Thyroid gland (tissue), 4 donors: Measurements from ENCODE around the gene PAAF1. TPM values are rescaled to one million over a fixed set of nuclear protein-coding genes. Genes with fewer than 3 reads are reported as not detected.

Experiments used
- DNase-seq, 2 donors: peaks; one replicate each; pipeline ENCODE4 v3.0.0-alpha.2; 2019
- H3K27ac ChIP-seq, 3 donors: fragments of 200-600 bp; sonication (generic); 1 replicate in 2 of 3; 2 replicates in 1 of 3; pipeline ENCODE4 v1.5.1; 2016 to 2019; ENCODE audit warnings: mild to moderate bottlenecking in 1 of 3, moderate library complexity in 1 of 3
- H3K27me3 ChIP-seq: fragments of 200-600 bp; sonication (generic); one replicate; pipeline ENCODE4 v1.5.1; 2019
- H3K36me3 ChIP-seq, 2 donors: fragments of 200-600 bp; sonication (generic); one replicate each; pipeline ENCODE4 v1.5.1; 2016 to 2019
- H3K4me1 ChIP-seq, 2 donors: fragments of 200-600 bp; sonication (generic); one replicate each; pipeline ENCODE4 v1.5.1; 2017 to 2019
- H3K4me3 ChIP-seq, 3 donors: fragments of 200-600 bp; sonication (generic); replicated peaks in 1 of 3; 1 replicate in 2 of 3; 2 replicates in 1 of 3; pipeline ENCODE4 v1.5.1; 2016; ENCODE audit warnings: mild to moderate bottlenecking in 1 of 3
- H3K9me3 ChIP-seq: fragments of 200-600 bp; sonication (generic); one replicate; pipeline ENCODE4 v1.5.1; 2017
- CTCF ChIP-seq, 6 experiments: fragments of 200-600 bp in 3 of 6; fragments of 450-650 bp in 3 of 6; sonication (generic) in 3 of 6; IDR thresholded peaks; one replicate each; pipeline ENCODE4 v1.5.1; 2016 to 2019; ENCODE audit warnings: antibody characterized with exemption in 6 of 6, mild to moderate bottlenecking in 2 of 6, inconsistent platforms in 1 of 6, moderate library complexity in 1 of 6
- POLR2A ChIP-seq, 2 donors: fragments of 450-650 bp; IDR thresholded peaks; one replicate each; pipeline ENCODE4 v1.6.1; 2017; ENCODE audit warnings: antibody characterized with exemption in 2 of 2, mild to moderate bottlenecking in 2 of 2, moderate library complexity in 1 of 2
- WGBS, 2 donors: methylation state at CpG; one replicate each; pipeline ENCODE4 v1.1.5; 2017; 5-methylcytosine and 5-hydroxymethylcytosine counted together
- intact Hi-C: fragments of 100-400 bp; cut with DNase I; formaldehyde crosslinking; loops from one replicate; pipeline ENCODE4 v1.15.1; 2023
- total RNA-seq, 4 donors: library from RNA; depleted of rRNA; stranded (reverse); fragments of >200 nt; gene quantifications; one replicate each; pipeline ENCODE4 v1.2.3, GENCODE V29; 2016

The PAAF1 gene
- total RNA-seq, 4 donors from 2014 or later, result 10.0 to 23.3 (median 15.9) TPM

GRCh38 chr11:73859671-73860070 is 17.1 kb upstream of the PAAF1 start:
- peaks cover 0 to 4% of the 10 kb centered on the region in 2 donors for H3K4me1 ChIP-seq
- no peak overlapping the region for H3K4me3 ChIP-seq
- H3K9me3 ChIP-seq, result no peaks in the 10 kb centered on the region
- H3K27me3 ChIP-seq, result no peaks in the 10 kb centered on the region
- intact Hi-C loops, result no loop called here
- no peak for DNase-seq
- TF ChIP-seq CTCF (IDR thresholded peaks at IDR 0.05) (no peak), POLR2A (IDR thresholded peaks at IDR 0.05) (no peak)
- 88 to 89% methylated on average over 2 of the region's 2 CpGs for WGBS, 2 donors
- H3K27ac ChIP-seq, result no peak overlapping the region
- peaks cover 5% of the 10 kb centered on the region in 2 donors for H3K36me3 ChIP-seq

- peaks cover 5 to 6% of the 10 kb centered on the region in 2 donors for H3K36me3 ChIP-seq
- 68 to 73% methylated on average over 2 of the region's 2 CpGs for WGBS, 2 donors
- intact Hi-C loops, result no loop called here
Measured at GRCh38 chr11:73860202-73860601, 16.6 kb upstream of the PAAF1 start.

GRCh38 chr11:73862986-73863385 is 13.8 kb upstream of the PAAF1 start:
- Histone ChIP-seq H3K36me3 (peaks cover 5 to 6% of the 10 kb centered on the region in 2 donors), H3K9me3 (no peaks in the 10 kb centered on the region), H3K27ac (peak overlapping the region in 2 of 3 donors; percentile 17 to 25), H3K27me3 (no peaks in the 10 kb centered on the region), H3K4me1 (peaks cover 0 to 4% of the 10 kb centered on the region in 2 donors), H3K4me3 (no peak overlapping the region)
- DNase-seq, result peak; percentile 14 to 32
- intact Hi-C loops, result no loop called here
- TF ChIP-seq POLR2A (IDR thresholded peaks at IDR 0.05), result no peak
- TF ChIP-seq CTCF (IDR thresholded peaks at IDR 0.05), result peak in 1 of 6 experiments; percentile 11
- WGBS, 2 donors, result 39 to 52% methylated on average over 4 of the region's 4 CpGs

More at GRCh38 chr11:73860202-73860601, 16.6 kb upstream of the PAAF1 start:
- no peaks in the 10 kb centered on the region for H3K27me3 ChIP-seq
- no peak overlapping the region for H3K4me3 ChIP-seq
- no peak overlapping the region for H3K27ac ChIP-seq
- H3K9me3 ChIP-seq, result no peaks in the 10 kb centered on the region
- peaks cover 0 to 4% of the 10 kb centered on the region in 2 donors for H3K4me1 ChIP-seq
- no peak for DNase-seq
- TF ChIP-seq CTCF (IDR thresholded peaks at IDR 0.05) (no peak), POLR2A (IDR thresholded peaks at IDR 0.05) (no peak)

GRCh38 chr11:73866095-73866579 is 10.7 kb upstream of the PAAF1 start:
- Histone ChIP-seq H3K27ac (no peak overlapping the region), H3K4me3 (no peak overlapping the region), H3K4me1 (peaks cover 0 to 4% of the 10 kb centered on the region in 2 donors), H3K36me3 (peaks cover 5 to 6% of the 10 kb centered on the region in 2 donors), H3K9me3 (no peaks in the 10 kb centered on the region), H3K27me3 (no peaks in the 10 kb centered on the region)
- no peak for DNase-seq
- no peak for TF ChIP-seq POLR2A (IDR thresholded peaks at IDR 0.05)
- no peak for TF ChIP-seq CTCF (IDR thresholded peaks at IDR 0.05)
- WGBS, 2 donors, result 96 to 97% methylated on average over 5 of the region's 5 CpGs
- intact Hi-C loops, result no loop called here

GRCh38 chr11:73866586-73866996 is 10.2 kb upstream of the PAAF1 start:
- Histone ChIP-seq H3K4me3 (no peak overlapping the region), H3K9me3 (no peaks in the 10 kb centered on the region), H3K4me1 (peaks cover 0 to 4% of the 10 kb centered on the region in 2 donors), H3K36me3 (peaks cover 6% of the 10 kb centered on the region in 2 donors), H3K27ac (no peak overlapping the region), H3K27me3 (no peaks in the 10 kb centered on the region)
- intact Hi-C loops, result no loop called here
- DNase-seq, result no peak
- TF ChIP-seq CTCF (IDR thresholded peaks at IDR 0.05), result no peak
- TF ChIP-seq POLR2A (IDR thresholded peaks at IDR 0.05), result no peak
- 76 to 81% methylated on average over 2 of the region's 2 CpGs for WGBS, 2 donors
